LNCAP (cell line): ENCODE measurements around the gene ARNT2.

ENCODE experiments used
- TF ChIP-seq, protein P1 (sequence below): fragments of 450-650 bp; IDR thresholded peaks from 2 replicates; pipeline ENCODE4 v1.5.1; 2017; ENCODE audit warnings: mild to moderate bottlenecking

Gene ARNT2

GRCh38 chr15:80380154-80380553, 24.0 kb upstream of the ARNT2 start:
- TF ChIP-seq, protein P1, sequence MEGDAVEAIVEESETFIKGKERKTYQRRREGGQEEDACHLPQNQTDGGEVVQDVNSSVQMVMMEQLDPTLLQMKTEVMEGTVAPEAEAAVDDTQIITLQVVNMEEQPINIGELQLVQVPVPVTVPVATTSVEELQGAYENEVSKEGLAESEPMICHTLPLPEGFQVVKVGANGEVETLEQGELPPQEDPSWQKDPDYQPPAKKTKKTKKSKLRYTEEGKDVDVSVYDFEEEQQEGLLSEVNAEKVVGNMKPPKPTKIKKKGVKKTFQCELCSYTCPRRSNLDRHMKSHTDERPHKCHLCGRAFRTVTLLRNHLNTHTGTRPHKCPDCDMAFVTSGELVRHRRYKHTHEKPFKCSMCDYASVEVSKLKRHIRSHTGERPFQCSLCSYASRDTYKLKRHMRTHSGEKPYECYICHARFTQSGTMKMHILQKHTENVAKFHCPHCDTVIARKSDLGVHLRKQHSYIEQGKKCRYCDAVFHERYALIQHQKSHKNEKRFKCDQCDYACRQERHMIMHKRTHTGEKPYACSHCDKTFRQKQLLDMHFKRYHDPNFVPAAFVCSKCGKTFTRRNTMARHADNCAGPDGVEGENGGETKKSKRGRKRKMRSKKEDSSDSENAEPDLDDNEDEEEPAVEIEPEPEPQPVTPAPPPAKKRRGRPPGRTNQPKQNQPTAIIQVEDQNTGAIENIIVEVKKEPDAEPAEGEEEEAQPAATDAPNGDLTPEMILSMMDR: no peak

GRCh38 chr15:80382285-80382684, 21.9 kb upstream of the ARNT2 start:
- TF ChIP-seq, protein P1: no peak

GRCh38 chr15:80384432-80384831, 19.8 kb upstream of the ARNT2 start:
- TF ChIP-seq, protein P1: no peak

DNA sequence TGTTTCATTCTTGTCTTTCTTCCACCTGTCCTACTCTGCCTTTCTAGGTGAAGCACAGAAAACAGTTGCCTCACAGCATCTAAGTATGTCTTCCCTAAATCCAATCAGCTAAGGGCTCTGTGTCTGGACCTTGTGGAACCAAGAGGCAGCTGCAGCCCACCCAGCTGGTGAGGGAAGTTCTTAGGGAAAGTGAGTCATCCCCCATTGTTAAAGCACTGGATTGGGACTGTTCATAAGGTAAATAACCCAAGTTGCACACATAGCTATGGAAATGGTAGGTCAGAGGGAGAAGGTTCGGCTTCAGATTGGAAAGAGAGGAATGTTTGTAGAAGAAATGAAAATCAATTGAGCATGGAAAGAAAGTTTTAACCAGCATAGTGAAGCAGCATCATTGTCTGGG, 18.0 kb upstream of the ARNT2 start:
- TF ChIP-seq, protein P1: no peak

- TF ChIP-seq, protein P1: no peak
These were observed 15.9 kb upstream of the ARNT2 start for GRCh38 chr15:80388326-80388725.

DNA sequence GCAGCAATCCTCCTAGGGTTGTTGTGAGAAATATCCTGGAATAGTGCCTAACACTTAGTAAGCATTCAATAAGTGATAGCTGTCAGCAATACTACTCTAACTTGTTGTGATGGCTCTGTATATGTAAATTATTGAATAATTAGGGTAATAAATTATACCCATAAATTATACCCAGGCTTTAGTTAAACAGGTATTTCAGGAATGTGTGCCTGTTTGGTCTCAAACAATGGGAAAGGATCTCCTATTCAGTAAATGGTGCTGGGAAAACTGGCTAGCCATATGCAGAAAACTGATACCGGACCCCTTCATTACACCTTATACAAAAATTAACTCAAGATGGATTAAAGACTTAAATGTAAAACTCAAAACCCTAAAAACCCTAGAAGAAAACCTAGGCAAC, 14.8 kb upstream of the ARNT2 start:
- TF ChIP-seq, protein P1: no peak

DNA sequence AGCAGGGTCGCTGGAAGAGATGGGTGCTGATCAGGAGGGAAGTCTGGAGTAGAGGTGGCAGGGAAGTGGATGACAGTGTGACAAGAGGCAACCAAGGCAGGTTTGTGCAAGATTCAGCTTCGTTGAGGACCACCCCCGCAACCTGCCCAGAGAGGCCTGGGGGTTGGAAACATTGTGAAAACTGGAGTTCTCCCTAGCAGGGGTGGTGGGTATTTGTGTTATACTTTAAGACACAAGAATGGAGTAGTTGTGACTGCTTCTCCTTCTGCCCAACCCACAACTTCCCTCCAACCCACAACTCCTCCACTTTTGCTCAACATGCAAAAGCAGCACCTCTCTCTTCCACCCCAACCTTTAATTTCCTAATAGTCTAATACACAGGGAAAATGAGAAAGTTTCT, 8.6 kb upstream of the ARNT2 start:
- TF ChIP-seq, protein P1: no peak

DNA sequence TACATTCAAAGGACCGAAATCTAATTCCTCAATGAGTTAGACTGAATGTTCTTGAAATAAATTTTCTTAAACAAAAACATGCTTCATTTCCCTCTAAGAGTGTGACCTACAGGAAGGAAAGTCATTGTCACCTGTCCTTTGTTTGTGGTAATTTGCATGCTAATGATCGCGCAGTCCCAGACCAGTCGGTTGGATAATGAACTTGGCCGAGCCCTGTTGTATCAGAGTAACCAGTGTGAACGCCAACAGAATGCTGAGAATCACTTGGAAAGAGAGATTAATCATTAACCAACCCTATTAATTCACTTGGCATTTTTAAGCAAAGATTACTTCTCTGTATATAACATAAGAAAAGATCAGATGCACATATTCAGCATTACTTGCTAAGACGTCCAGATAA, 8.1 kb upstream of the ARNT2 start:
- TF ChIP-seq, protein P1: no peak
